ENCODE measurements around the gene E2F8.

The E2F8 gene

DNA sequence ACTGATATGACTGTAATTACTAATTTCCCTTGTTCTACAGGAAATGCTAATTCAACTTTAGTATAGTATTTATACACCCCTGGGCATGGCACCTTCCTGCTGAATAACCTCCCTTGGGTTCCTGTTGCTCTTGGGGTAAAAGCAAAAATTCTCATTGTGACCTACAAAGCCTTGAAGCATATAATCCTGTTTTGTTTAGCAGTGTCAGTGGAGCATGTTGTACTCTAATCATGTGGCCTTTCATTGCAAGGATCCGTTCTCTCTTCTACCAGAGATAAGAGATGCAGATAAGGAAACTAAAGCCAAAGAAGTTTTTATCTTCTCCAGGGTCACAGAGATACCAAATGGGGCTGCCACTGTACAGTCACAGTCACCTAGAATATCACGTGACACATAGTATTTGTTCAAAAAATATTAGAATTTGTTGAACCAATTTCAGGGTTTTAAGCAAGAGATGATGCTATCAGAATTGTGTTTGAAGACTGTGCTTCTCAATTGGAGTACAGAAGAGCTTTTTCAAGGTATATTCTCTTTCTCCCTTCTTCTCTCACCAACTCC lies 64.0 kb downstream of the E2F8 start:
- Histone ChIP-seq H3K4me3 (no peak overlapping the region), H3K4me1 (peaks cover 5% of the 10 kb centered on the region), H3K36me3 (replicated peaks) (peaks cover 8% of the 10 kb centered on the region; the same call in 1 of the 2 replicates), H3K9me3 (no peaks in the 10 kb centered on the region), H3K27me3 (ENCODE audit: low read depth) (no peaks in the 10 kb centered on the region)
- no peak for DNase-seq (ENCODE audit: low spot score in 2 of 2)
- in situ Hi-C loops (cut with MboI; ENCODE audit: low sequenced_read_pairs) = no loop called here

Measured in HAP-1 (cell line).